Fibroblast of mammary gland (primary cell): ENCODE results near the gene ZDHHC4.

ENCODE experiments used
- DNase-seq: peaks from one replicate; pipeline ENCODE4 v3.0.0-alpha.2; 2010; ENCODE audit warnings: low read depth
- H3K4me3 ChIP-seq: 2 replicates; pipeline ENCODE4 v1.5.1; 2011; ENCODE audit warnings: low read depth, mild to moderate bottlenecking, low read length, moderate library complexity; ENCODE audit not compliant: control insufficient read depth
- TF ChIP-seq, protein P1 (sequence below): conservative IDR thresholded peaks from 2 replicates; pipeline ENCODE4 v1.5.1; 2011; ENCODE audit warnings: low read depth, low read length, inconsistent platforms; ENCODE audit not compliant: control insufficient read depth, insufficient read depth

Gene ZDHHC4

DNA sequence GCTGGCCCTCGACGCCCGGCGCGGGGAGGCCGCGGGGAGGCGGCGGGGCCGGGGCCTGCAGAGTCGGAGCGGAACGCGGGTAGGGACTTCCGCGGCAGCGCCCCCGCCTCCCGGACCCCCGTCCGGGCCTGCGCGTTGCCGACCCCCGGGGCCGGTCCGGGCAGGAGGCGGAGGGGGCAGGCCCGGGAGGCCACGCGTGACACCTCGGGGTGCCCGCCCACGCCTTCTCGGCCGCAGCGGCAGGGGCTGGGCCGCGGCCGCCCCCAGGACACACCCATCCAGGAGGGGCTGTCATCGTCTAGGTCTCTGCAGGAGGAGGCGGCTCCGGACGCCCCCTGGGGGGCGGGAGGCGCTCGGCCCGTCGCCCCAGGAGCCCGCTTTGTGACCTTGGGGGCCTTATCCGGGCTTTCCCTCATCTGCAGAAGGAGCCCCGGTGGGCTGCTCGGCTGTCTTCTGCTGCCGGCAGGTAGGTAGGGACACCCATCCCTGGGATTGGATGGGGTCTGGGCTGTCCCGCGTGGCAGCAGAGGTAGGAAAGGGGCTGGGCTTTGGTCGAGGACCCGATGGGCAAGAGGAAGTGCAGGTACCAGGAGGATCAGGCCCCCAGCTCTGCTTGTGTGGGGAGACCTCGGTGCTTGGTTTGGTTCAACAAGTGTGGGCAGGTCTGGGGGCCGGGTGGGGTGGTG lies 60.4 kb downstream of the ZDHHC4 start:
- peak overlapping the region; percentile 57 for H3K4me3 ChIP-seq
- TF ChIP-seq, protein P1, sequence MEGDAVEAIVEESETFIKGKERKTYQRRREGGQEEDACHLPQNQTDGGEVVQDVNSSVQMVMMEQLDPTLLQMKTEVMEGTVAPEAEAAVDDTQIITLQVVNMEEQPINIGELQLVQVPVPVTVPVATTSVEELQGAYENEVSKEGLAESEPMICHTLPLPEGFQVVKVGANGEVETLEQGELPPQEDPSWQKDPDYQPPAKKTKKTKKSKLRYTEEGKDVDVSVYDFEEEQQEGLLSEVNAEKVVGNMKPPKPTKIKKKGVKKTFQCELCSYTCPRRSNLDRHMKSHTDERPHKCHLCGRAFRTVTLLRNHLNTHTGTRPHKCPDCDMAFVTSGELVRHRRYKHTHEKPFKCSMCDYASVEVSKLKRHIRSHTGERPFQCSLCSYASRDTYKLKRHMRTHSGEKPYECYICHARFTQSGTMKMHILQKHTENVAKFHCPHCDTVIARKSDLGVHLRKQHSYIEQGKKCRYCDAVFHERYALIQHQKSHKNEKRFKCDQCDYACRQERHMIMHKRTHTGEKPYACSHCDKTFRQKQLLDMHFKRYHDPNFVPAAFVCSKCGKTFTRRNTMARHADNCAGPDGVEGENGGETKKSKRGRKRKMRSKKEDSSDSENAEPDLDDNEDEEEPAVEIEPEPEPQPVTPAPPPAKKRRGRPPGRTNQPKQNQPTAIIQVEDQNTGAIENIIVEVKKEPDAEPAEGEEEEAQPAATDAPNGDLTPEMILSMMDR, result no peak
- peak; percentile 21 for DNase-seq
